ENCODE results near the gene TPO.
"Not testable (repeated sequence)": the region's sequence is repeated elsewhere in the genome, so short reads cannot be mapped to it uniquely, and the experiment has no call there.

The TPO gene

DNA sequence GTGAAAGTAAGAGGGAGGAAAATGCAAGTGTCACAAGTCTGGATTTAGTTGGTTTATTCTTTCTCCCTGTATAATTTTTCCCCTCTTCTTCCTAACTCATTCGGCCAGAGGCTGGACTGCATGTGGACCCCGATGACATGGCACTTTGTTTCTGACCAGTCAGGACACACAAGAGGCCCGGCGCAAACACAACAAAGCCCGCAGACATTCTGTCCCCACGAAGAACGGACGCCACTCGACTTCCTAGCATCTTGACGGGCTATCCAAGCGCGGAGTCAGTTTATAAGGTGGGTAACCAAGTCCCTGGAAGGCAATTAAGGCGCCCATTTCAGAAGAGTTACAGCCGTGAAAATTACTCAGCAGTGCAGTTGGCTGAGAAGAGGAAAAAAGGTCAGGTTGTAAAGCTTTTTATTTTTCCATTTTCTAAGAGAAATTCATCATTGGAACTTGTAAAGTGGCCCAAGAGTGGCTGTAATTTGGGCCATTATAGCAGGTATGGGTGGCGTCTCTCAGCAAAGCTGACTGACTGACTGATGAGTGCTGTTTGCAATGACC lies at the start of gene TPO:
Gene TPO, plus strand, starts transcription at position 308 of the 555 bp plus-strand sequence. CDS start 946 bp downstream, outside the sequence.
- FAIRE-seq (no peak), DNase-seq (ENCODE audit: insufficient read length, low spot score) (no peak)
- no peak for TF ChIP-seq POLR2A (IDR thresholded peaks at IDR 0.05; ENCODE audit: low read depth, low read length)

DNA sequence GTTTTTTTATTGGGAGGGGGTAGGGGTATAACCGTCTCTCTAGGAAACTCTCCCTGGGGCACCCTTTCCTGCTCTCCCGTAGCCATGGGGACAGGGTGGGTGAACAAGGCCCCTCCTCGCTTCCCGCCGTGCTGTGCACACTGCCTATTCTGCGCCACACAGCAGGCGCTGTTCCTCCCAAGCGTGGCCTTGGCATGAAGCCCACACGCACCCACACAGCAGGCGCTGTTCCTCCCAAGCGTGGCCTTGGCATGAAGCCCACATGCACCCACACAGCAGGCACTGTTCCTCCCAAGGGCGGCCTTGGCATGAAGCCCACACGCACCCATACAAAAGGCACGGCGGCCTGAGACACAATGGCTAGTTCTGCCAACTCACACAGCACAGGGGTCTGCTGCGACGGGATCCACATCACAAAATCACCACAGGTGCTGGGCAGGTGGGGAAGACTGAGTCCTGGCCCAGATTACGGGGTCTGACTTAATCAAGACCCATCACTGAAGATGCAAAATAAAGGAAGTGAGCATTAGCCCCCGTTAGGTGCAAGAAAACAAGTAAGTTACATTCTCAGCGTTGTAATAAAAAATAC lies 46.6 kb upstream of the TPO start:
- FAIRE-seq (no peak), DNase-seq (ENCODE audit: insufficient read length, low spot score) (no peak)
- TF ChIP-seq POLR2A (IDR thresholded peaks at IDR 0.05; ENCODE audit: low read depth, low read length) = no peak

DNA sequence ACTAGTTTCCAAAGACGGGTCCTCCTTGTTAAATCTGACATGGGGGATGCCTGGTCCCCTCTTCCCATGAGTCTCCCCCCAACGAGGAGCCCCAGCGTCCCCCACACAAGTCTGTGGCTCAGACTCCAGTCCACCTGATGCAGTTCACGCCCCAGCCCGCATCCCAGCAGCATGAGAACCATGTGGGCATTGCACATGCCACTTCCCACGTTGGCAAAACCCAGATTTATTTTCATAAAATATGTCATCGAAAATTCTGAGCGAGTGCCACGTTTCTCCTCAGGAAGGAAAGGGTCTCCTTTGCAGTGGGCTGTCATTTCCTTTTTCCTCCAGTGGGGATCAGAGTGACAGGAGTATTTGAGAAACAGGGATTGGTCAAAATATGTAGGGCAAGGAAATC lies 45.7 kb upstream of the TPO start:
- DNase-seq (ENCODE audit: insufficient read length, low spot score) = no peak
- no peak for TF ChIP-seq POLR2A (IDR thresholded peaks at IDR 0.05; ENCODE audit: low read depth, low read length)
- no peak for FAIRE-seq

DNA sequence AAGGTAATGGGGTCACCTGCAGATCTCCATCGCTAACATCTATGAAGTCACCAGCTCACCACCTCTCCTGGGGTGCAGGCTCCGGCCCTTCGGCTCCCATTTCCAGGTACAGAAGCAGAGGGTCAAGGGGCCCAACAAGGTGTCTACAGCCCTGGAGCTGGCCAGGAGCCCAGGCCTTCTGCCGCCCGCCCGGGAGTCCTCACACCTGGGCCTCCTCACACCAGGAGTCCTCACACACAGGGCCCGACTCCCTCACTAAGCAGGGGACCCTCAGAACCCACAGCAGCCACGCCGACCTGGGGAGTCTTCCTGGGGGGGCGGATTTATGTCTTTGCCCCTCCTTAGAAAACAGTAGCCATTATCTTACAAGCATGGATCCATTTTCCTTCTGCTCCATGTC lies 43.4 kb upstream of the TPO start:
- no peak for TF ChIP-seq POLR2A (IDR thresholded peaks at IDR 0.05; ENCODE audit: low read depth, low read length)
- FAIRE-seq (no peak), DNase-seq (ENCODE audit: insufficient read length, low spot score) (no peak)

DNA sequence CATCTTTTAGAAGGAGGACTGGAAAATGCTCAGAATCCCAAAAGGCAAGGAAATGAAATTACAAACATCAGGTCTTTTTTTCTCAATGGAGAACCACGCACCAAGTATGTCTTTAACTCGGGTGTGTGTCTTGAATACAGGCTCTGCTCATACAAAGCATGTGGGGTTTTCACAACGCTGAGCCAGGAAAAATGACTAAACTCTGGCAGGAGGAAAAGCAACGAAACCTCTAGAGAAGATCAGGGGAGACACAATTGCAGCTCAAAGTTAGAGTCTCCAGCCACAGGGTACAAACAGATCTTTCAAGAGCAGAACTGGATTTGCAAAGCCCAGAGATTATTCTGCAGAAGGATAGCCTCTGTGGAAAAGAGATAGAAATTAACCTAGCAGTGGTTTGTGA lies 42.8 kb upstream of the TPO start:
- DNase-seq (ENCODE audit: insufficient read length, low spot score) (no peak), FAIRE-seq (no peak)
- no peak for TF ChIP-seq POLR2A (IDR thresholded peaks at IDR 0.05; ENCODE audit: low read depth, low read length)

DNA sequence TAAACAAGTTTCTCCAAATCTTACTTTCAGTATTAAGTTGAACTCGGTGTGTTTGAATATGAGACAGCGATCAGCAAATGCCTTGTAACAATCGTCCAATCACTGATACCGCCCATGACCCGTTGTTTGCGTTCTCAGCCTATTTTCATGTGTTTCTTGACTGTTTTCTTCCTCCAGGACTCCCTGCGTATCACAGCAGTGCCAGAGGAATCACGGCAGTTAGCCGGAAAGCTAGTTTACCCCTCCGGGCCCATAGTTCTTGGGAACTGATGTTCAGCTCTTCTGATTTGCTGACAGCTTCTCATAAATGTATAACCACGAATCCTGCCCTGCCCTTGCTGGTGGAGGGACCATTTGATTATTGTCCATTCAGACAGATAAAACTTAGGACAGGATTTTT lies 42.2 kb upstream of the TPO start:
- TF ChIP-seq POLR2A (IDR thresholded peaks at IDR 0.05; ENCODE audit: low read depth, low read length) = no peak
- FAIRE-seq (no peak), DNase-seq (ENCODE audit: insufficient read length, low spot score) (no peak)

DNA sequence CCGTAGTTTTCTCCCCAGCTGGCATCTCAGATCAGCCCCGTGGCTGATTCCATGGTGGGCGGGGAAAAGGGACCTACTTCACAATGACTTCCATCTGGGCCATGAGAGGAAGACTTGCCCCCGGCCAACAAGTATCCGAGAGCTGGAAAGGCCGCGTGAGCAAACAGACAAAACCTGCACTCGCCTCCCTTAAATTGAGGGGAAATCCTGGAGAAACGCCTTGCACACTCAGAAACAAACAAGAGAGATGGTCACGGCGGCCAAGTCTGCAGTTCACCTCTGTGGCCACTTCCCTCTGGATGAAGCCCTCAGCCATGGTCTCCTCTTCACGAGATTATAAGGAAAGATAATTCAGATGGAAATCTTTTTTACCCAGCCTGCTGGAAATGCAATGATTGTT lies 39.4 kb upstream of the TPO start:
- FAIRE-seq (no peak), DNase-seq (ENCODE audit: insufficient read length, low spot score) (no peak)
- TF ChIP-seq POLR2A (IDR thresholded peaks at IDR 0.05; ENCODE audit: low read depth, low read length) = no peak

DNA sequence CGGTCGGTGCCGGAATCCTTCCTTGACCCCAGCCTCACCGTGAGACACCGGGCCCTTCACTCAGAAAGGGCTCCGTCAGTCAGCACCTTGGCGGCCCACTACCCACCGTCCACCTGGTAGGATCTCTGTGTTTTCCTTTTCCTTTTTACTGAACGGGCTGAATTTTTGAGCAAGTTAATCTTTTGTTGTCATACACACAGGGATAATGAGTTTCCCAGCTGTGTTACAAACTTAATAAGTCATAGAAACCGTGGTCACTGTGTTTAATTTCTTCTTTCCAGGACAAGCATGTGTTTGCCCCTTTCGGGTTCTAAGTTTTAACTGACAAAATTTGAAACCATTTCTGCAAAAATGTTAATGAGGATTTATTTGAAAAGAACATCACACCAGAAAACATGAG lies 39.0 kb upstream of the TPO start:
- no peak for TF ChIP-seq POLR2A (IDR thresholded peaks at IDR 0.05; ENCODE audit: low read depth, low read length)
- FAIRE-seq (no peak), DNase-seq (ENCODE audit: insufficient read length, low spot score) (no peak)

DNA sequence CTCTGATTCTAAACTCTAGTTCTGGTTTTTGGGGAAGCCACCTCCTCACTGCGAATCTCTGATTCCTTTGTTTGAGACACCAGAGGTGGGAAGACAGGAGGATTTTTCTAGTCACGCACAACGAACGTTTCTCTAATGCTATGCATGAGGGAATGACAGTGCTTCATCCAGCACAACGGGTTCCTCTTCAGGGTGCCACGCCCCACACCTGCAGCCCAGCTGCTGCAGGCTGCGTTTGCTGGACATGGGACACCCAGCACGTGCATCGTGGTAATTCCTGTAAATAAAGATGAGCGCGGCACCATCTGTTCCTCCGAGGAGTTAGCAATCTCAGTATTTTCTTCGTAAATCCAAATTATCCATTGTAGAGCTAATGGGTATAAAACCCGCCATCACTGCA lies 37.5 kb upstream of the TPO start:
- DNase-seq (ENCODE audit: insufficient read length, low spot score) = no peak
- FAIRE-seq = no peak
- no peak for TF ChIP-seq POLR2A (IDR thresholded peaks at IDR 0.05; ENCODE audit: low read depth, low read length)

DNA sequence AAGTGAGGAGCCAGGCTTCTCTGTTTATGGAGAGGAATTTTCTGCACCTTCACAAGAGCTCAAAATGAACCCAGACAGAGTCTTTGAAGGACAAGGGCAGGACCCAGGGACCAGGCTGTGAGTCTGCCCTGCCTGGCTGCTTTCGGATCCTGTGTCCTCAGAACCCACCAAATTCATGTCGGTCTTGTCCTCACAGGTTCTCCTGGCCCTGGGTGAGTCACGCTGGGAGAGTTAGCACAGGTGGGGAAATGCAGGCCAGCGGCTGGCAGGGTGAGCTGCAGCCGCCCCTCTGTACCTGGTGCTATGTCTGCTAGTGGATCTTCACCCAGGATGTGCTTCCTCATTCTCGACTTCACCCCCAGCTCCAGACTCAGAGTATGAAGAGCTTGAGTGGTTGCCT lies 35.8 kb upstream of the TPO start:
- no peak for FAIRE-seq
- no peak for TF ChIP-seq POLR2A (IDR thresholded peaks at IDR 0.05; ENCODE audit: low read depth, low read length)

DNA sequence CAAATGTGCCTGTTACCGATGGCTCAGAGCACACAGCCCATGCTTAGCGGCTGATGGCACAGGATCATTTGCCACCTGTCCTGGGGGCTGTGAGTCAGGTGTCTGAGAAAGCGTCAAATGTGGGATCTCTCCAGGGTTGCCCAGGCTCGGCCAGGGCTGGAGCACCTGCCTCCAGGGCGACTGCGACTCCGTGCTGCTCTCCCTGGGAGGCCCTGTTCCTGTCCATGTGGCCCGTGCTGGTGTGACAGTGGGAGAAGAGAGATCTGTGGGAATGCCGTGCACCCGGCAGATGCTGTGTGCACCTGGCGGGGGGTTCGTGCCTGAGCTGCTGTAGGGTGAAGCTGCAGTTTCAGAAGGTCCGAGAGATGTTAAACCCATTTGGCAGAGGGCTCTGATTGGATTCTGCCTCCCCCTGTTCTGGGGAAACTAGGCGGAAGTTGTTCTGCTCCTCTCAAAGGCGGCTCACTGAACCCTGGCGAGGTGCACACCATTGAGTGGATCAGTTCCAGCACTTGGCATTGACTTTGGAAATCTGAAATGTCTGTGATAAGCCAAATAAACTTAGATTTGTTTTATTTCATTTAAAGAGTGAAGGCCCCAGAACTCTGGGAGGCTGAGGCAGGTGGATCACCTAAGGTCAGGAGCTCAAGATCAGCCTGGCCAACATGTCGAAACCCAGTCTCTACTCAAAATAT lies 34.7 kb upstream of the TPO start:
- TF ChIP-seq POLR2A (IDR thresholded peaks at IDR 0.05; ENCODE audit: low read depth, low read length) = no peak
- FAIRE-seq (no peak), DNase-seq (ENCODE audit: insufficient read length, low spot score) (no peak)

More for the DNA sequence above, 35.8 kb upstream of the TPO start:
- DNase-seq (ENCODE audit: insufficient read length, low spot score) = no peak

DNA sequence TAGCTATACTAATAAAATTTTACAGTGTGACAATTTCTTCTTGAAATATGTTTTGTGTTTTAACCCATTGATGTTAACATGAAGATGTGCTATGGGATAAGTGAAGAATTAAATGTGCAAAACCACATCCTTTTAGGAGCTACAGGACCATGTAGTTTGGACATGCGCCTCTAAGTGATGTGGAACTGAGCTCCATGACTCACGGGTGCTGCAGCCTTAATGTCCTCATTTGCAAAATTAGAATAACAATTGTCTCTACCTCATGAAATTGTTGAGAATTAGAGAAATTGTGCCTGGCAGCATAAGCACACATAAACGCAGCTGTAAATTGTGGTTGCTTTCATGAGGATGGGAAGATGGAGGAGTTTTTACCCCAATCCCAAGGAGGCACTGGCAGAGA lies 31.6 kb upstream of the TPO start:
- FAIRE-seq (no peak), DNase-seq (ENCODE audit: insufficient read length, low spot score) (no peak)
- TF ChIP-seq POLR2A (IDR thresholded peaks at IDR 0.05; ENCODE audit: low read depth, low read length) = no peak

DNA sequence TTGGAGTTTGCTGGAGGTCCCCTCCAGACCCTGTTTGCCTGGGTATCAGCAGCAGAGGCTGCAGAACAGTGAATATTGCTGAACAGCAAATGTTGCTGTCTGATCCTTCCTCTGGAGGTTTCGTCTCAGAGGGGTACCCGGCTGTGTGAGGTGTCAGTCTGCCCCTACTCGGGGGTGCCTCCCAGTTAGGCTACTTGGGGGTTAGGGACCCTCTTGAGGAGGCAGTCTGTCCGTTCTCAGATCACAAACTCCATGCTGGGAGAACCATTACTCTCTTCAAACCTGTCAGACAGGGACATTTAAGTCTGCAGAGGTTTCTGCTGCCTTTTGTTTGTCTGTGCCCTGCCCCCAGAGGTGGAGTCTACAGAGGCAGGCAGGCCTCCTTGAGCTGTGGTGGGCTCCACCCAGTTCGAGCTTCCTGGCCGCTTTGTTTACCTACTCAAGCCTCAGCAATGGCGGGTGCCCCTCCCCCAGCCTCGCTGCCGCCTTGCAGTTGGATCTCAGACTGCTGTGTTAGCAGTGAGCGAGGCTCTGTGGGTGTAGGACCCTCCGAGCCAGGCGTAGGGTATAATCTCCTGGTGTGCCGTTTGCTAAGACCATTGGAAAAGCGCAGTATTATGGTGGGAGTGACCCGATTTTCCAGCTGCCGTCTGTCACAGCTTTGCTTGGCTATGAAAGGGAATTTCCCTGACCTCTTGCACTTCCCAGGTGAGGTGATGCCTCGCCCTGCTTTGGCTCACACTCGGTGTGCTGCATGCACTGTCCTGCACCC lies 25.1 kb upstream of the TPO start:
- DNase-seq (ENCODE audit: insufficient read length, low spot score) = not testable (repeated sequence)

DNA sequence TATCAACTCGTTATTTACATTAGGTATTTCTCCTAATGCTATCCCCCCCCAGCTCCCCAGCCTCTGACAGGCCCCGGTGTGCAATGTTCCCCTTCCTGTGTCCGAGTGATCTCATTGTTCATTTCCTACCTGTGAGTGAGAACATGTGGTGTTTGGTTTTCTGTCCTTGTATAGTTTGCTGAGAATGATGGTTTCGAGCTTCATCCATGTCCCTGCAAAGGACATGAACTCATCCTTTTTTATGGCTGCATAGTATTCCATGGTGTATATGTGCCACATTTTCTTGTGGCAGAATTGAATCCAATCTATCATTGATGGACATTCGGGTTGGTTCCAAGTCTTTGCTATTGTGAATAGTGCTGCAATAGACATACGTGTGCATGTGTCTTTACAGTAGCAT lies 23.1 kb upstream of the TPO start:
- not testable (repeated sequence) for FAIRE-seq

More for the DNA sequence above, 25.1 kb upstream of the TPO start:
- not testable (repeated sequence) for FAIRE-seq

More for the DNA sequence above, 23.1 kb upstream of the TPO start:
- DNase-seq (ENCODE audit: insufficient read length, low spot score) = not testable (repeated sequence)
